ENCODE measurements around the gene ALPL. TPM values are rescaled to one million over a fixed set of nuclear protein-coding genes. Genes with fewer than 3 reads are reported as not detected.

ALPL gene
- polyA plus RNA-seq, 1 donor (not counting 4 experiments of a cell fraction or from before 2014, with no cell fraction given), result not detected

DNA sequence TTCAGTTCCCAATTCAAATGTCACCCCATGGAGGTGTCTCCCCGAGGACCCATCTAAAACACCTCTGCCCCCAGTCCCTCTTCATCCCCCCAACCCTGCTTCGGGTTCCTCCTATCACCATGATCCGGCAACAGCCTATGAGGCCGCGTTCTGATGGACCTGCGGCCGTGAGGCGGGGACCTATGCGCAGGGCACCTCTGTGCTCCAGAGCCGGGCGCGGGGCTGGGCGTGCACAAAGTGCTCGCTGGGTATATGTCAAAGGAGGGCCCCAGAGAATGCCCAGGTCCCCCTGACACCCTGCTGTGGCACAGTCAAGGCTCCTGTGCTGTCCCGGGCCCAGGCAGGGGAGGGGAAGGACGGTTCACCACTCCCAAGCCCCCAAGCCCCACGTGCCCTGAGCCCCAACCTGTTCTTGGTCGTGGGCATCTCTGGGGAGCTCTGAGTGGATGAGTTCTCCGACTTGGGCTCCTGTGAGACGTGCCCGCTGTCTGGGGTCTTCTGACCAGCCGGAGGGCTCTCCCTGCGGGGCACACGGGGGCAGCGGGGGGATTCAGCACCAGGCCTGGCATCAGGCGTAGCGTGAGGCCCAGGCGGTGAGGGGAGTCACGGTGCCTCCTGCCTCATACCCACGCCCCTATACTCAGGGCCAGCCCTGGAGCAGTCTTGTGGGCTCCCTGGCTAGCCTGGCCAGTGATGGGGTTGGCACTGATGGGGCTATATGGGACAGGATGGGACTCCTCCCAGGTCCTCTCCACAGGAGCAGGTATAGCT is 92.2 kb downstream of the ALPL start:
- FAIRE-seq, result no peak
- DNase-seq (ENCODE audit: low read depth, low spot score), result no peak
- no peak overlapping the region for H3K27ac ChIP-seq (ENCODE audit: control insufficient read depth, insufficient read depth, low read length)

DNA sequence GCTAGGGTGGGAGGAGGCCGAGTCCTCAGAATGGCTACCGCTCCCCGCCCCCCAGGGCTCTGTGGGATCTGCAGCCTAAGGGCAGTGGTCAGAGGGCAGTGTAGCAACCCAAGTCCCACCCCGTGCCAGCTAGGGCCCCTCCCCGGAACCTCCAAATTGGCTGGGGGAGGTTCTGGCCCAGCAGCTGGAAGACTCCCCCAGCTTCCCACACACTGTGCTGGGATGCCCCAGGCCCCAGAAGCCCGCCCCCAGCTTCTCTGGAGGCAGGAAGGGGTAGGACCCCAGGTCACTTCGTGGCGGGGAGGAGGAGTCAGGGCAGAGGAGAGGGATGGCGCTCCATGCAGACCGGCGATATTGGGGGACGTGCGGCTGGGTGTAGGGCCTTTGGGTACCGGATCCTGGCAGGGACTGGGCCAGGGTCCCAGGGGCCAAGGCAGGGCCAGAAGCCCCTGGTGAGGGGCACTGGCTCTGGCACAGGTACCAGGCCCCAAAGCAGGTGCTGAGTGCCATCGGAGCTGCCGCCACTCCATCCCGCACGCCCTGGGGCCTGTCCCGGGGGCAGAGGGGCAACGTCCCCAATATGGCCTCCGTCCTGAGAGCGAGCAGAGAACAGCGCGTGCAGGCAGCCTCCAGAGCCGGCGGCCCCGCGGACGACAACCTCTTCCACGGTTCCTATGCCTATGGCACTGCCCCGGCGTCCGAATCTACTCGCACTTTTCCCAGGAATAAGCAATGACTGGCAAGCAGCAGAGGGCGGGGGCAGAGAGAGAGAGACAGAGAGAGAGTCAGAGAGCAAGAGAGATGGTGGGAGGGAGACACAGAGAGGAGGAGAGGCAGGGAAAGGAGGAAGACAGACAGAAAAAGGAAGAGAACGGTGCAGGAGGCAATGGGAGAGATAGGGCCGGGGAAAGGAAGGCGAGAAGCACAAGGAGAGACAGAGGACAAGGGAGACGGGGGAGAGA is 94.2 kb downstream of the ALPL start:
- Histone ChIP-seq H4K20me1 (ENCODE audit: control insufficient read depth, extremely low read depth, insufficient read depth, low read length) (no peaks in the 10 kb centered on the region), H3K9ac (ENCODE audit: control insufficient read depth, extremely low read depth, insufficient read depth, low read length) (no peak overlapping the region), H3K4me2 (ENCODE audit: control insufficient read depth, extremely low read depth, insufficient read depth, low read depth, low read length) (no peak overlapping the region), H3K27ac (ENCODE audit: control insufficient read depth, insufficient read depth, low read length) (no peak overlapping the region), H3K4me1 (ENCODE audit: control insufficient read depth, extremely low read depth, insufficient read depth, low read length) (peaks cover 3% of the 10 kb centered on the region), H2AFZ (ENCODE audit: control insufficient read depth, low read length) (no peak overlapping the region), H3K9me3 (ENCODE audit: control insufficient read depth, low read depth, low read length) (no peaks in the 10 kb centered on the region), H3K27me3 (ENCODE audit: control insufficient read depth, extremely low read depth, insufficient read depth, low read length) (peaks cover 3% of the 10 kb centered on the region), H3K4me3 (ENCODE audit: control insufficient read depth in 2 of 3, extremely low read depth in 1 of 3, insufficient read depth in 2 of 3, low read depth in 1 of 3, low read length in 3 of 3) (no peak overlapping the region), H3K36me3 (ENCODE audit: control insufficient read depth in 2 of 2, extremely low read depth in 1 of 2, insufficient read depth in 2 of 2, low read length in 2 of 2) (no peaks in the 10 kb centered on the region), H3K9me1 (ENCODE audit: control insufficient read depth, extremely low read depth, insufficient read depth, low read length) (no peaks in the 10 kb centered on the region), H3K79me2 (ENCODE audit: control insufficient read depth, insufficient read depth, low read length) (no peaks in the 10 kb centered on the region)
- no peak for FAIRE-seq
- no peak for DNase-seq (ENCODE audit: low read depth, low spot score)
- dilution Hi-C loops (cut with MboI; ENCODE audit: extremely low pct_ligation_motif_present, low sequenced_read_pairs), result no loop called here
- TF ChIP-seq EZH2 (IDR thresholded peaks at IDR 0.05; ENCODE audit: low read length), result no peak
- TF ChIP-seq CTCF (optimal IDR thresholded peaks at IDR 0.05 in 1 of 3, IDR thresholded peaks at IDR 0.05 in 1 of 3, conservative IDR thresholded peaks at IDR 0.05 in 1 of 3; ENCODE audit: extremely low read depth in 1 of 3, insufficient read depth in 2 of 3, low read length in 3 of 3), result no peak

More for the DNA sequence above, 92.2 kb downstream of the ALPL start:
- peaks cover 3% of the 10 kb centered on the region for H3K27me3 ChIP-seq (ENCODE audit: control insufficient read depth, extremely low read depth, insufficient read depth, low read length)
- no peak overlapping the region for H3K9ac ChIP-seq (ENCODE audit: control insufficient read depth, extremely low read depth, insufficient read depth, low read length)
- H3K4me2 ChIP-seq (ENCODE audit: control insufficient read depth, extremely low read depth, insufficient read depth, low read depth, low read length), result no peak overlapping the region
- H3K4me3 ChIP-seq (ENCODE audit: control insufficient read depth in 2 of 3, extremely low read depth in 1 of 3, insufficient read depth in 2 of 3, low read depth in 1 of 3, low read length in 3 of 3), result no peak overlapping the region
- H4K20me1 ChIP-seq (ENCODE audit: control insufficient read depth, extremely low read depth, insufficient read depth, low read length), result no peaks in the 10 kb centered on the region
- no peaks in the 10 kb centered on the region for H3K36me3 ChIP-seq (ENCODE audit: control insufficient read depth in 2 of 2, extremely low read depth in 1 of 2, insufficient read depth in 2 of 2, low read length in 2 of 2)
- no peak for TF ChIP-seq CTCF (optimal IDR thresholded peaks at IDR 0.05 in 1 of 3, IDR thresholded peaks at IDR 0.05 in 1 of 3, conservative IDR thresholded peaks at IDR 0.05 in 1 of 3; ENCODE audit: extremely low read depth in 1 of 3, insufficient read depth in 2 of 3, low read length in 3 of 3)
- TF ChIP-seq EZH2 (IDR thresholded peaks at IDR 0.05; ENCODE audit: low read length), result no peak
- H3K9me1 ChIP-seq (ENCODE audit: control insufficient read depth, extremely low read depth, insufficient read depth, low read length), result no peaks in the 10 kb centered on the region
- dilution Hi-C loops (cut with MboI; ENCODE audit: extremely low pct_ligation_motif_present, low sequenced_read_pairs), result no loop called here
- no peaks in the 10 kb centered on the region for H3K4me1 ChIP-seq (ENCODE audit: control insufficient read depth, extremely low read depth, insufficient read depth, low read length)
- H3K79me2 ChIP-seq (ENCODE audit: control insufficient read depth, insufficient read depth, low read length), result no peaks in the 10 kb centered on the region
- no peaks in the 10 kb centered on the region for H3K9me3 ChIP-seq (ENCODE audit: control insufficient read depth, low read depth, low read length)
- no peak overlapping the region for H2AFZ ChIP-seq (ENCODE audit: control insufficient read depth, low read length)
